T1000 (cell line): ENCODE results near the gene SYNGR3.
"Not testable (repeated sequence)": the region's sequence is repeated elsewhere in the genome, so short reads cannot be mapped to it uniquely, and the experiment has no call there.

Source experiments
- DNase-seq: peaks from one replicate; lab custom pipeline; 2025; ENCODE audit warnings: mixed read lengths; lab: John Stamatoyannopoulos, UW

SYNGR3 gene

GRCh38 chr16:1989209-1990100, at the start of gene SYNGR3:
SYNGR3 (plus strand) TSS chr16:1989970; CDS start chr16:1990103, 133 bp downstream.
- DNase-seq = no peak

- DNase-seq = no peak
Measured at GRCh38 chr16:1940273-1941161, 49.3 kb upstream of the SYNGR3 start.

- no peak for DNase-seq
Measured at GRCh38 chr16:1941162-1942046, 48.4 kb upstream of the SYNGR3 start.

GRCh38 chr16:1942047-1942809, 47.5 kb upstream of the SYNGR3 start:
- DNase-seq = no peak

- DNase-seq = peak; percentile 99
Measured at GRCh38 chr16:1942810-1943726, 46.7 kb upstream of the SYNGR3 start, which contains the start of gene MSRB1. MSRB1 (minus strand) TSS chr16:1943199; CDS start chr16:1943156, 43 bp downstream.

- DNase-seq = no peak
Measured at GRCh38 chr16:1944612-1945199, 45.1 kb upstream of the SYNGR3 start.

- no peak for DNase-seq
Measured at GRCh38 chr16:1945559-1946391, 44.0 kb upstream of the SYNGR3 start.

GRCh38 chr16:1946495-1947368, 43.0 kb upstream of the SYNGR3 start:
- no peak for DNase-seq

GRCh38 chr16:1947369-1947670, 42.5 kb upstream of the SYNGR3 start:
- DNase-seq = no peak

- no peak for DNase-seq
Measured at GRCh38 chr16:1949507-1949906, 40.3 kb upstream of the SYNGR3 start.

- DNase-seq = no peak
Measured at GRCh38 chr16:1950047-1950446, 39.7 kb upstream of the SYNGR3 start.

- DNase-seq = no peak
Measured at GRCh38 chr16:1950559-1950958, 39.2 kb upstream of the SYNGR3 start.

- DNase-seq = no peak
Measured at GRCh38 chr16:1953734-1954133, 36.0 kb upstream of the SYNGR3 start.

GRCh38 chr16:1957434-1958142, 32.2 kb upstream of the SYNGR3 start:
- DNase-seq = peak; percentile 42

- not testable (repeated sequence) for DNase-seq
Measured at GRCh38 chr16:1958143-1958491, 31.7 kb upstream of the SYNGR3 start.

- no peak for DNase-seq
Measured at GRCh38 chr16:1958715-1959268, 31.0 kb upstream of the SYNGR3 start.
